GM18868 (cell line): ENCODE results near the gene VAC14.

Experiments
- ATAC-seq: cut with Tn5 transposase; IDR thresholded peaks from one replicate; pipeline ENCODE4 v1.9.1; 2021; ENCODE audit warnings: mild to moderate bottlenecking, moderate library complexity; ENCODE audit not compliant: unreplicated experiment

Gene VAC14

GRCh38 chr16:70726892-70727361 is 74.0 kb downstream of the VAC14 start:
- ATAC-seq = no peak

- ATAC-seq = no peak
Observed at GRCh38 chr16:70725912-70726828, 74.8 kb downstream of the VAC14 start.

GRCh38 chr16:70725024-70725911 is 75.7 kb downstream of the VAC14 start:
- no peak for ATAC-seq

DNA sequence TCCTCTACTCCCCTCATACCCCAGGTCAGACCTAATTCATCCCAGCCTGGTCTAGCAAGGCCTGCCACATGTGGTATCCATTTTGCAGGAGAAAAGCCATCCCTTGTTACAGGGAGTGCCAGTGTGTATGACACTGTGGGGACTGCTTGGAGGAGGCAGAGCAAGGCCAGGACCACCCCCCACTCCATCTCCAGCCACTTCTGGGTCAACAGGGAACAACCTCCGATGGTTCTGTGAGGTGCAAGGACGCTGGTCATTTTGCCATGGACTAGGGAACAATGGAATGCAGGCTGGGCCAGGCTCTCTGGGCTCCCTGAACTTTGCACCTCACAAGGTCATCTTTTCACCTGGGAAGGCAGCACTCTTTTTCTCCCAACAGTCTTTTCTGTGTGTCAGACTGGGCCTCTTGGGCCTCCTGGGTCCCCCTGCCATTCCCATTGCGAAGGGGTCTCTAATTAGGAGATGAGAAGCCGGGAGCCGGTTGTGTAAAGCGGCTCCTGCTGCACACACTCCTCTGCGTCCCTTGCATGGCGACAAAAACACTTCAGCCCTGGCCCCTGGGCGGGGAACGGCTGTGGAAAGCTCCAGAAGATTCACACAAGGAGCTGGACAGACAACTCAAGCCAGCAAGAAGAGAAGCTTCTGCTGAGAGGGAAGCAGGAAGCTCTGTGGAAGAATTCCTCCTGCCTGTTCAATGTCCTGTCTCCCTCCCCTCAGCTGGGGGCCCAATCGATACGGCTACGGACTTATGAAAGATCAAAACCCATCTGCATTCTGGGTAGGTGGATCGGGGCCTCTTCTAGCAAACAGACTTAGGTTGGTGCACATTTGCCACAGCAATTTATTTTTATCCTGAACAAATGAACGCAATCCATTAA is 76.6 kb downstream of the VAC14 start:
- ATAC-seq = no peak

DNA sequence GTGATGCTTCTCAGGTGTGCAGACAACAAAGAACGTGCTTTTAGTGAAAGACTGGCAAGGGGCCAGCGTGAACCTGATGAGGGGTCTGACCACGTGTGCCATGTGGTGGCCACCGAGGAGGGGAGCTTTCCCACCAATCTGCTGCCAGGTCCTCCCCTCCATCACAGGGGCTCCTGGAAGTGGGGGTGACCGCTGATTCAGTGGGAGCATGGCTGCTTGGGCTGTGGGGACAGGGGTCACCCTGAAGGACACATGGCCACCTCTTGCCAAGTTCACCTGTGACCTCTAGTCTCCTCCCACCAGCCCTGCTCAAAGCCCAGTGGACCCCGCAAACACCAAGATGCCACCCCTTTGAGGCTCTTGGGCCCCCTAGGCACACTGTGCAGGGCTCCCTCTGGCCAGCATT is 77.2 kb downstream of the VAC14 start:
- no peak for ATAC-seq

GRCh38 chr16:70721202-70721963 is 79.6 kb downstream of the VAC14 start:
- ATAC-seq = no peak

DNA sequence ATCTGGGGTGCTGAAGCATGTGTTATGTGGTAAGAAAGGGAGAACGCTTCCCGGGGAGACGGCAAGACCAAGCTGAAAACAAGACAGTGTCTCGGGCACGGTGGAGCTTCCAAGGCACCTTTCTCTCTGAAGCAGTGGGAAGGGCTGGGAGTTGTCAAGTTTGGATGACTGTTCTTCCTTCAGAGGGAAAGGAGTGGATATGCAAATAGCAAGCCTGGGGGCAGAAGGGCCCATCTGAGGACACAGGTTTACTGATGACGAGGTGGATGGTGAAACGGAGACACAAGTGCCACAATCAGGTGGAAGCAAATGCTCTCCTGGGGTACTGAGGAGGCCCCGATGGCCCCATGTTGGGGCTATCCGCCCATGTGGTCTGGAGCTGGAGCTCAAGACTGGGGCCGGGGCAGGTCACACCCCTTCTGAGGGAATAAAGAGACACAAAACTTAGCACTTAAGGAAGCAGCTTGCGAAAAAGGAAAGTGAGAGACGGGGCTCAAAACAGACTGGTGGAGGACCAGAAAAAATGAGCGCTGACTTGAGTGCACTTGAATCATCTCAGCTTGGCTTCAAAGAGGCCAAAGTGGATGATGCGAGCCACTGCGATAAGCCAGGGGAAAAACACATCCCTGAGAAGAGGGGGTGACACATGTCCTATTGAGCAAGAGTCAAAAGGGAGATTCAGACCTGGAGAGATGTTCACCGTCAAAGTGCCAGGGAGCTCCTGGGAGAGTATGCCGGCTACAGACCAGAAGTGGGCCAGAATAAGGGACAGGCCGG is 80.3 kb downstream of the VAC14 start:
- ATAC-seq = no peak

DNA sequence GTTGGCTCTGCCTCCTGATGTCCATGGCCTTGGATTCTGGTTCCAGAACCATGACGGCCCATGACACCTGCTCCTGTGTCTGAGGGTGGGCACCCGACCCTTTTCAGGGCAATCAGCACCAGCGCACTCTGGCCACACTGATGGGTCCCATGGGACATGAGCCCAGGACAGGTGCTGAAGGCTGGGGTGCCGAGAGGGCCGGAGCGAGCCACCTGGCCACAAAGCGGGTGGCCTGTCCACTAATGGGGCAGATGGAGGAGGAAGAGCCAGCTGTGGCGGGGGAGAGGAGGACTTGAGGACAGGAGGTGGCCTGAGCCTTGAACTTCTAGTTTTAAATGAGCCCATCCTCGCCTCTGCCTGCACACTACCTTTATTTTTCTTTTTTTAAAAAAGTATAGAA is 83.9 kb downstream of the VAC14 start:
- no peak for ATAC-seq

DNA sequence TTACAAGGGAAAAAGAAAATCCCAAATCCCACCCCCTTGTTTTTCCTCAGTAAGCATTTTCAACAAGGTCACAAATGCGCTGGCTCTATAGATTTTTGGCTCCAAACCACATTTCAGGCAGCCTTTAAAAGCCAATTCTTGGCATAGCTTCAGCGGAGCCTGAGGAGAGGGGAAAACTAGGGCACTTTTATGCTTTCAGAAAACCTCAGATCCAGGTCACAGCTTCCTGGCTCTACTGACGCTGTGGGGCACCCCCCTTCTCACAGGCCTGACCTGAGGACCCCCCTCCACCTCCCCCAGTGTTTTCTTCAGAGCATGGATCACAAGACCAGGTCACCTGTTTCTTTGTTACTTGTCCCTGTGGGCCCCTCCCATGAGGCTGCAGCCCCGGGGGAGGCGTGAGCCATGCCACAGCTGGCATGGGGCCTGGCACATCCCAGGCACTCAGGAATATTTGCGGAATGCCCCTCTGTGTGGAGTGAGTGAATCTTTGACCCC is 85.0 kb downstream of the VAC14 start:
- no peak for ATAC-seq

- no peak for ATAC-seq
Observed at GRCh38 chr16:70715055-70715858, 85.7 kb downstream of the VAC14 start.

GRCh38 chr16:70714581-70715054 is 86.3 kb downstream of the VAC14 start:
- no peak for ATAC-seq

GRCh38 chr16:70713824-70714223 is 87.1 kb downstream of the VAC14 start:
- ATAC-seq = no peak

DNA sequence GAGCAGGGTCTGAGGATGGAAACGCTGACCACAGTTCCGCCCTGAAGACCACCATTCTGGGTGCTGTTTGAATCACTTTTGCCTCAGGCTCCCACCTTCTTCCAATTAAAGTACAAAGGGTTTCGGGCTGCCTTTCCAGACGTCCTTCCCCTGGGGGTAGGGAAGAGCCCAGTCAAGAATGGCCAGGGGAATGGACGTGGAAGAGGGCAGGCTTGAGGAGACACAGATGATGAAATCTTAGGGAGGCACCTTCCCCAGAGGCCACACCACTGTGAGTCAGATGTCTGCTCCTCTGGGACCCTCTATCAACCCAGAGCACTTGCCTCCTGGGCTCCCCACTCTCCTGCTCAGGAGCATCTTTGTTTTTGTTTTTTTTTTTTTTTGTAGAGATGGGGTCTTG is 87.6 kb downstream of the VAC14 start:
- ATAC-seq = no peak

GRCh38 chr16:70712942-70713341 is 88.0 kb downstream of the VAC14 start:
- no peak for ATAC-seq

GRCh38 chr16:70712359-70712758 is 88.6 kb downstream of the VAC14 start:
- no peak for ATAC-seq

DNA sequence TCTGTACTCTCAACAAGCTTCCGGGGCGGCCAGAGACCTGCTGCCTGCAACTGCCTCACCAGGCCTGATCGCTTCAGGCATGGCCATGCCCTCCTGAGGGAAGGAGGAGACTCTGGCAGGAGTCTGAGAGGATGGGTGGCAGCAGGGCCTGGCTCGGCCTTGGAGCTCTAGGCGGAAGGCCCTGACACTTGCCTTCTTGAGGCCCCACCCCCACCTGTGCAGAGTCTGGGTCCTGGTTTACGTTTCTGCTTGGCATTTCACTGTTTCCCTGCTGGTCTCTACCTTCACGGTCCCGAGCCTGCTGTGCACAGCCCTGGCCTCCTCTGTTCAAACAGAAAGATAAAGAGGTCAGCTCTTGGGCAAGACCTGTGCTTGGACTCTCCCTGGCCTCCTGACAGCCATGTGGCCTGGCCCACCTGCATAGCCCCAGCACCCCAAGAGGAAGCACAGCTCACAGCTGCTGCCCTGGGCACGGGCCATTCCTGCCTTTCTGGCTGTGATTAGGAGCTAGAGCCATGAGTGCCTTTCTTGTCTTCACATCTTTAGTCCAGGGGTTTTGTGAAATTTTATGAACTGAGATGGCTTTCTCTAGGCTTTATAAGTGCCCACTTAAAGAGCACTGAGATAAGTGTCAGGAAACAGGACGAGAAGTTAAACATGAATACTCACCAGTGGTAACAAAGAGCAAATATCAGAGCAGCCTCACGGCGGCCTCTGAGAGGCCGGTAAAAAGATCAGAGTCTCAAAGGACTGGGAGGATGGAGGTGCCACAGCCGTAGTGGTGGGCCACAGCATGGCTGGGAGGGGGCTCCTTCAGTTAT is 89.5 kb downstream of the VAC14 start:
- no peak for ATAC-seq
